ENCODE measurements around the gene RUVBL1.
A peak's percentile ranks its signal among the peaks of the same experiment; 100 is the strongest.
"Not testable (repeated sequence)": the region's sequence is repeated elsewhere in the genome, so short reads cannot be mapped to it uniquely, and the experiment has no call there.

Gene RUVBL1

GRCh38 chr3:128123538-128124368, at the start of gene RUVBL1:
RUVBL1 (minus strand) TSS chr3:128123812; CDS start chr3:128123724, 88 bp downstream.
- peak; percentile 99 for DNase-seq
- in situ Hi-C loops (cut with MboI; ENCODE audit: low pct_unique_long_range_greater_than_20kb, low sequenced_read_pairs) = no loop called here

DNA sequence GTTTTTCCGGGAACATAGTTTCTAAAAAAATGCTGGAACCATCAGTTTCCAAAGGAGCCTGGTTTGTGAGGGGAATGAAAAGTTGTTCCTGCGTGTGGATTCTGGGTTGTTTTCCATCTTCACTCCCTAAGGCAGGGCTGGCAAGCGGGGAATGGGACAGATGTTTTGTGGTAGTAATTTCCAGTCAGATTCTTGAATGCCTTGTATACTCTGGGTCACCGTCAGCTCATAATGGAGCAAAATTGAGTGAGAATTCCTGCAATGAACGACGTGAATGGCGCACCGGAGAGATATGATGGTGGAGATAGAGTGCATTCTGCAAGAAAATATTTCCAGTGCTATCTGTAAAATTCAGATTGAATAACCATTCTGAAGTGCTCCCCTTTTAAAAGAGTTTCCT, 49.6 kb upstream of the RUVBL1 start:
- in situ Hi-C loops (cut with MboI; ENCODE audit: low pct_unique_long_range_greater_than_20kb, low sequenced_read_pairs) = no loop called here
- DNase-seq = no peak

DNA sequence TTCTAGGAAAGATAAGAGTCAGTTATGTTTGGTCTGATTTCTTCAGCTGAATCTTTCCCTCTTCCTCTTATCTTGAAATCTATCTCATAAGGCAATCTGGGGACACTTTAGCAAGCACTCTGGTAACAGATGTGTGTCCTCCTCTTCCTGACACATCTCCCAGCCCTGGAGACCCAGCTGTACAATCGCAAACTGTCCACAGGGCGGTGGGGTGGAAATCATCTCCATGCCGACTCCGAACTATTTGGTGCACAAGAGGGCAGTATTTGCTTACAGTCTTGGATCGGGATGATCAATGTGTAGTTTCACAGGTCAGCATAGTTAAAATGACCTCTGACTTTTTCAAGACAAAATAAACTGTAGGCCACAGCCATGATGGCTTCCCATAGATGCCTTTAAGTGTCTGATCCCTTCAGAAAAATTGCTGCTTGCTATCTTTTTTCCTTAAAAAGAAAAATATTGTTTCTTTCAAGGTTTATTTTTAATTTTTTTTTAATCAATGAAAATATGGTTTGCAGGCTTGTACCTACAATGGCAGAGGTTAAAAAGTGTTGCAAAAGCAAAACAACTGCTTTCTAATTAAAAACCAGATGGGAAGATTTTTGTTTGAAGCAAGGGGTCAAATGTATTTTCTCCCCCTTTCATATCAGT, 47.4 kb upstream of the RUVBL1 start:
- in situ Hi-C loops (cut with MboI; ENCODE audit: low pct_unique_long_range_greater_than_20kb, low sequenced_read_pairs) = no loop called here
- peak; percentile 90 for DNase-seq

- in situ Hi-C loops (cut with MboI; ENCODE audit: low pct_unique_long_range_greater_than_20kb, low sequenced_read_pairs) = no loop called here
- peak; percentile 33 for DNase-seq
Measured at GRCh38 chr3:128168836-128169235, 45.2 kb upstream of the RUVBL1 start.

DNA sequence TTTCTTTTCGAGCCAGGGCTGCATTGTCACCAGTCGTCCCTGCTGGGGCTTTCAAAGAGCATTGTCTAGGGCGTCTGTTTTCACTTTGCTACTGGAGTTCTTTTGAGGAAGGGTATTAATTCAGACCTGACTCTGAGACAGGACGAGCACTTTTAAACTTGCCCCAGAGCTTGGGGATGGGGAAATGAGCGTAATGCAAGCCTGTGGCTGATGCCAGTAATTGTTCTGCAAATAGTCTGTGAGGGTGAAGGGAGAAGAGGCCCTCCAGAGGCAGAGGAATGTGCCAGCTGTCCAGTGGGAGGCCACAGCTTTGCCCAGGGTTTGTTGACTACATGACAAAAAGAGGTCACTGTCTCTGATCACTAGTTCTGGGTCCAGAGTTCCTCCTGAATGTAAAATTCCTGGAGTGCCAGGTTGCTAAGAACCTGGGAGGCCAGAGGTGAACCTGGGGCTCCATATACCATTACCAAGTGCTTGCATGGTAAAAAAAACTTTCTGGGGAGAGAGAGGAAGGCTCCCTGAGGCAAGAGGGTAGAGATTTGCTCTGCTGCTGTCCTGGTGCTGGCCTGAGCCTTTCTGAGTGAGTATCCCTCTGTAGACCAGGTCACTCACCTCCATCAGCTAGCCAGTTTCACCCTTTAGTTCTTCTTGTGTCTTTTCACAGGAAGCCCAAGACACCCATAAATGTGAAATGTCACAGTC, 44.5 kb upstream of the RUVBL1 start:
- DNase-seq = no peak
- in situ Hi-C loops (cut with MboI; ENCODE audit: low pct_unique_long_range_greater_than_20kb, low sequenced_read_pairs) = no loop called here

DNA sequence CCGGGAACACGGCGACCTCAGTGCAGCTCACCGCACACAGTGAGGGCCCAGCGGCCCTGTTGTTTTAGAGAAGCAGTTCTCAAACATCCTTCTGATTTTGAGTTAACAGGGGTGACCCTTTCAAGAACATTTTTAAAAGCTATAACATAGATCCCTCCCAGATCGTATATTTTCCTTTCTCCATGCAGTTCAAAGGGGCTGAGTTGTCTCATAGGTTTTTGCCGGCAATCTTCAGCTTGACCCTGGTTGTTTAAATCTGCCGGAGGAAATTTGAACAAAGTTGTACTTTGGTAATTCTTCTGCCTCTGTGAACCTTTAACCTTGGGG, 44.0 kb upstream of the RUVBL1 start:
- in situ Hi-C loops (cut with MboI; ENCODE audit: low pct_unique_long_range_greater_than_20kb, low sequenced_read_pairs) = no loop called here
- DNase-seq = no peak

DNA sequence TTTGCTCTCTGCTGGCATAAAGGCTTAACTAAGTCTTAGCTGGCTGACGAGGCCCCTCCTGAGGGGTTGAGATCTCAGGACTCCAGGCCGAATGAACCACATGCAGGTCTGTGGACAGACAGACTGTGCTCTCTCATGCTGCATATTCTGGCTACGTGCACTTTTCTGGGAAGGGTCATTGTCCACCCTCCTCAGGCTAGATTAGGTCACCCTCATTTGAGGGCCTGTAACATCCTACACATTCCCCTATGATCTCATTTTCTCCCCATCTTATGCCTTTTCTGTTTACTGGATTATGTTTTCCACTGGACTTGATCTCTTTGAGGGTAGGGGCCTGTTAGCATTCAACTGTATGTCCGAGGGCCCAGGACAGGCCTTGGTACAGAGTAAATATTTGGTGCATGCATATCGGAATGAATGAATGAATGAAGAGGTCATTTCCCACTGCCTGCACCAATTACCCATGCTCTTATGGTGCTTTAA, 43.4 kb upstream of the RUVBL1 start:
- DNase-seq = no peak
- in situ Hi-C loops (cut with MboI; ENCODE audit: low pct_unique_long_range_greater_than_20kb, low sequenced_read_pairs) = no loop called here

- in situ Hi-C loops (cut with MboI; ENCODE audit: low pct_unique_long_range_greater_than_20kb, low sequenced_read_pairs) = no loop called here
- no peak for DNase-seq
Measured at GRCh38 chr3:128163432-128163831, 39.8 kb upstream of the RUVBL1 start.

GRCh38 chr3:128160661-128161060, 37.0 kb upstream of the RUVBL1 start:
- DNase-seq = no peak
- in situ Hi-C loops (cut with MboI; ENCODE audit: low pct_unique_long_range_greater_than_20kb, low sequenced_read_pairs) = no loop called here

GRCh38 chr3:128155616-128156360, 32.2 kb upstream of the RUVBL1 start:
- no peak for DNase-seq
- in situ Hi-C loops (cut with MboI; ENCODE audit: low pct_unique_long_range_greater_than_20kb, low sequenced_read_pairs) = no loop called here

GRCh38 chr3:128154354-128154753, 30.7 kb upstream of the RUVBL1 start:
- in situ Hi-C loops (cut with MboI; ENCODE audit: low pct_unique_long_range_greater_than_20kb, low sequenced_read_pairs); DNase-seq: not testable (repeated sequence)

- DNase-seq = peak; percentile 86
- in situ Hi-C loops (cut with MboI; ENCODE audit: low pct_unique_long_range_greater_than_20kb, low sequenced_read_pairs) = no loop called here
Measured at GRCh38 chr3:128153156-128154041, 29.8 kb upstream of the RUVBL1 start, which contains the start of gene EEFSEC. EEFSEC (plus strand) TSS chr3:128153481; CDS start chr3:128153508, 27 bp downstream.

DNA sequence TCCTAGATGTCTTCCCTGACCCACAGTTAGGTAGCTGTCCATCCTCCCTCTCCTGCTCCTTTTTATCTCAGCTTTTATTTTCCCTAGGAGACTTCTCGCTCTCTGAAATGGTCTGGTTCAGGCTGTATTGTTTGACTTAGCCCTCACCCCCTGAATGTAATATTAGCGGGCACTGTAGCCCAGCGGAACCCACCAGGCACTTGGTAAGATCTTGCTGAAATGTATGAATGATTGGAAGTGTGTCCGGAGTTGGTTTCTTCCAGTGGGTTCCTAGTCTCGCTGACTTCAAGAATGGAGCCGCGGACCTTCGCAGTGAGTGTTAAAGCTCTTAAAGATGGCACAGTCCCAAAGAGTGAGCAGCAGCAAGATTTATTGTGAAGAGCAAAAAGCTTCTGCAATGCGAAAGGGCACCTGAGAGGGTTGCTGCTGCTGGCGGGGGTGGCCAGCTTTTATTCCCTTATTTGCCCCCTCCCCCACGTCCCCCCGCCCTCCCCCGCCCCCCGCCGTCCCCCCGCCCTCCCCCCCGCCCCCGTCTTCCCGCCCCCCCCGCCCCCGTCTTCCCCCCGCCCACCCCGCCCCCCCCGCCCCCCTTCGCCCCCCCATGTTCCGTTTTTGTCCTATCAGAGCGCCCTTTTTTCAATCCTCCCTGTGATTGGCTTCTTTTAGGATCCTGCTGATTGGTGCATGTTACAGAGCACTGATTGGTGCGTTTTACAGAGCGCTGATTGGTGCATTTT, 29.0 kb upstream of the RUVBL1 start:
- in situ Hi-C loops (cut with MboI; ENCODE audit: low pct_unique_long_range_greater_than_20kb, low sequenced_read_pairs) = no loop called here
- no peak for DNase-seq

DNA sequence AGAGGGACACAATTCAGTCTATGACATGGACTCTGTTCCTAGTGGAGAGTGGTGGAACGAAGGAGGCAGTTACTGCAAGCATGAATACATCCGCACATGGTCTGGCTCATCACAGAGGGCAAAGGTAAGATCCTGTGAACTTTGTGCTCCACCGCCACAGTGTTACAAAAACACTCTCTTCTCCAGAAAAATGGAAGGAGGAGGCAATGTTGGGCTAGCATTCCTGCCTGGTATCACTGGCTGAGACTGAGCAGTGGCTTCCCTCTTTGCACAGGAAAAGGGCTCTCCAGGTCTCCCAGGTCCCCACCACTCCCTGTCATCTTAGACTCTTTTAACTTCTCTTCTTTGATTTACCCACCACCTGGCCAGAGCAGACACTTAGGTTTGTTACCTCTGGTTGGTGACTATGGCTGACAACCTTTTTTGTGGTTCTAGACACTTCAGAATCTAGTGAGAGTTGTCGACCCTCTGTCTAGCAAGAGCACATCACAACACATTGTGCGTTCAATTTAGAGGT, 28.2 kb upstream of the RUVBL1 start:
- no peak for DNase-seq
- in situ Hi-C loops (cut with MboI; ENCODE audit: low pct_unique_long_range_greater_than_20kb, low sequenced_read_pairs) = no loop called here

- DNase-seq = no peak
- in situ Hi-C loops (cut with MboI; ENCODE audit: low pct_unique_long_range_greater_than_20kb, low sequenced_read_pairs) = no loop called here
Measured at GRCh38 chr3:128149650-128150049, 26.0 kb upstream of the RUVBL1 start.

DNA sequence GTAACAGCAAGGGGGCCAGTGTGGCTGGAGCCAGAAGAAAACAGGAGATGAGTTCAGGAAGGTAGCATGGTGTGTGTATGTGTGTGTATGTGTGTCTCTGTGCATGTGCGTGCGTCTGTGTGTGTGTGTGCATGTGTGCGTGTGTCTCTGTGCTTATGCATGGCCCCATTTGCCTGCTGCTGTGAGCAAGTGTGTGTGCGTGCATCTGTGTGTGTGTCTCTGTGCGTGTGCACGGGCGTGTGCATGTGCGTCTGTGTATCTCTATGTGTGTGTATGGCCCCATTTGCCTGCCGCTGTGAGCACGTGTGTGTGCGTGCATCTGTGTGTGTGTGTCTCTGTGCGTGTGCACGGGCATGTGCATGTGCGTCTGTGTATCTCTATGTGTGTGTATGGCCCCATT, 22.6 kb upstream of the RUVBL1 start:
- in situ Hi-C loops (cut with MboI; ENCODE audit: low pct_unique_long_range_greater_than_20kb, low sequenced_read_pairs) = no loop called here
- DNase-seq = no peak

GRCh38 chr3:128145279-128145678, 21.7 kb upstream of the RUVBL1 start:
- peak; percentile 61 for DNase-seq
- in situ Hi-C loops (cut with MboI; ENCODE audit: low pct_unique_long_range_greater_than_20kb, low sequenced_read_pairs) = no loop called here
